Suprapubic skin (tissue), 4 donors: ENCODE measurements around the gene PAEP. TPM values are rescaled to one million over a fixed set of nuclear protein-coding genes. Genes with fewer than 3 reads are reported as not detected.
"Not testable (repeated sequence)": the region's sequence is repeated elsewhere in the genome, so short reads cannot be mapped to it uniquely, and the experiment has no call there.

Experiments
- DNase-seq, 2 donors: peaks; one replicate each; pipeline ENCODE4 v3.0.0-alpha.2; 2019; ENCODE audit warnings: low spot score in 2 of 2
- H3K27ac ChIP-seq: fragments of 200-600 bp; sonication (generic); one replicate; pipeline ENCODE4 v1.5.1; 2019
- H3K27me3 ChIP-seq: fragments of 200-600 bp; sonication (generic); one replicate; pipeline ENCODE4 v1.5.1; 2019
- H3K36me3 ChIP-seq: fragments of 200-600 bp; sonication (generic); one replicate; pipeline ENCODE4 v1.5.1; 2019
- H3K4me1 ChIP-seq: fragments of 200-600 bp; sonication (generic); one replicate; pipeline ENCODE4 v1.5.1; 2019
- H3K4me3 ChIP-seq: fragments of 200-600 bp; sonication (generic); one replicate; pipeline ENCODE4 v1.5.1; 2019; ENCODE audit warnings: mild to moderate bottlenecking
- H3K9me3 ChIP-seq: fragments of 200-600 bp; sonication (generic); one replicate; pipeline ENCODE4 v1.5.1; 2019
- EP300 ChIP-seq: sonication (generic); formaldehyde crosslinking; IDR thresholded peaks from one replicate; pipeline ENCODE4 v1.6.1; 2017; ENCODE audit warnings: antibody characterized with exemption
- POLR2A ChIP-seq, 2 donors: fragments of 450-650 bp; IDR thresholded peaks; one replicate each; pipeline ENCODE4 v1.6.1; 2017; ENCODE audit warnings: antibody characterized with exemption in 2 of 2, mild to moderate bottlenecking in 2 of 2, moderate library complexity in 2 of 2
- POLR2AphosphoS5 ChIP-seq, 3 donors: sonication (generic); formaldehyde crosslinking; IDR thresholded peaks; one replicate each; pipeline ENCODE4 v1.6.1; 2017; ENCODE audit warnings: antibody characterized with exemption in 3 of 3
- WGBS: methylation state at CpG from one replicate; pipeline ENCODE4 v1.1.5; 2018; 5-methylcytosine and 5-hydroxymethylcytosine counted together
- total RNA-seq, 4 donors: library from RNA; depleted of rRNA; stranded (reverse); fragments of >200 nt; gene quantifications; one replicate each; pipeline ENCODE4 v1.1.0, GENCODE V29; 2016
- TF ChIP-seq, protein P1 (sequence below), 2 donors: fragments of 200-600 bp in 1 of 2; fragments of 450-650 bp in 1 of 2; sonication (generic) in 1 of 2; IDR thresholded peaks; one replicate each; pipeline ENCODE4 v1.5.1; 2016 to 2019; ENCODE audit warnings: antibody characterized with exemption in 2 of 2, mild to moderate bottlenecking in 1 of 2, moderate library complexity in 1 of 2

Gene PAEP
- total RNA-seq, 4 donors from 2014 or later = 5.6 TPM; not detected in 3

DNA sequence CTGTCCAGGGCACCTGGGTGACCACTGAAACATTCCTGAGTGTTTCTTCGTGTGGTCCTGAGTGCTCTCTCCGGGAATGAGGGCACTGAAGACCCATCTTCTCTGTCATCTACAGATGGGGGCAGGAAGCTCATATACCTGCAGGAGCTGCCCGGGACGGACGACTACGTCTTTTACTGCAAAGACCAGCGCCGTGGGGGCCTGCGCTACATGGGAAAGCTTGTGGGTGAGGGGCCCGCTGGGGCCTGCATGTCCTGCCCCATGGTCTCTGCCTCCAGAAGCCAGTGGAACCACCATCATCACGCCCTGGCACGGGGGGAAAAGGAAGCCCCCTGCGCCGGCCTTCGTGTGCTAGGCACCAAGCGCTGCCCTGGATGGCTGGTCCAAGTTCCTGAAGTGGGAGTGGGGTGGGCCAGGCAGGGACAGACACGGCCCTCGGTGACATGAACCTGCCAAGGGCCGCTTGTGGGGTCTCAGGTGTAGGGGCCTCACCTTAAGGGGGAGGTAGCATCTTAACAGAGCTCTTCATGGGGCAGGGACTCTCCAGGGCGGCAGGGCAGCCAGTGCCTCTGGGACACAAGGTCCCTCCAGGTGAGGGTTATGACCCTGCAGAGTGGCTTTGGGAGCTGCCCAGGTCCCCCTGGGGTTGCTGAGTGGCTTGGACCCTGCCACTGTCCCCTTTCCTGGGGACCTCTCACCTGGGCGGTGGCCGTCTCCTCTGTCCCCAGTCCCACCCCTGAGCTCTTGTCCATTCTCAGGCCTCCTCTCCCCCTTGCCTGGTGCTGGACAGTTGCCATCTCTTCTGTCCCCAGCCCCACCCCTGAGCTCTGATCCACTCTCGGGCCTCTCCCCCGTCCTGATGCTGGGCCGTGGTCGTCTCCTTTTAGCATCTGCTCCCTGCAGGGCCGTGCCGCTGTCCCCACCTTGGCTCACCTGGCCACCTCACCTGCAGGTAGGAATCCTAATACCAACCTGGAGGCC is 13.5 kb upstream of the PAEP start:
- Histone ChIP-seq H3K4me3 (no peak overlapping the region), H3K27ac (no peak overlapping the region), H3K9me3 (no peaks in the 10 kb centered on the region), H3K27me3 (peaks cover 22% of the 10 kb centered on the region), H3K4me1 (no peaks in the 10 kb centered on the region), H3K36me3 (no peaks in the 10 kb centered on the region)
- TF ChIP-seq POLR2AphosphoS5 (IDR thresholded peaks at IDR 0.05) (no peak), POLR2A (IDR thresholded peaks at IDR 0.05) (no peak), EP300 (no peak)
- TF ChIP-seq, protein P1, sequence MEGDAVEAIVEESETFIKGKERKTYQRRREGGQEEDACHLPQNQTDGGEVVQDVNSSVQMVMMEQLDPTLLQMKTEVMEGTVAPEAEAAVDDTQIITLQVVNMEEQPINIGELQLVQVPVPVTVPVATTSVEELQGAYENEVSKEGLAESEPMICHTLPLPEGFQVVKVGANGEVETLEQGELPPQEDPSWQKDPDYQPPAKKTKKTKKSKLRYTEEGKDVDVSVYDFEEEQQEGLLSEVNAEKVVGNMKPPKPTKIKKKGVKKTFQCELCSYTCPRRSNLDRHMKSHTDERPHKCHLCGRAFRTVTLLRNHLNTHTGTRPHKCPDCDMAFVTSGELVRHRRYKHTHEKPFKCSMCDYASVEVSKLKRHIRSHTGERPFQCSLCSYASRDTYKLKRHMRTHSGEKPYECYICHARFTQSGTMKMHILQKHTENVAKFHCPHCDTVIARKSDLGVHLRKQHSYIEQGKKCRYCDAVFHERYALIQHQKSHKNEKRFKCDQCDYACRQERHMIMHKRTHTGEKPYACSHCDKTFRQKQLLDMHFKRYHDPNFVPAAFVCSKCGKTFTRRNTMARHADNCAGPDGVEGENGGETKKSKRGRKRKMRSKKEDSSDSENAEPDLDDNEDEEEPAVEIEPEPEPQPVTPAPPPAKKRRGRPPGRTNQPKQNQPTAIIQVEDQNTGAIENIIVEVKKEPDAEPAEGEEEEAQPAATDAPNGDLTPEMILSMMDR (IDR thresholded peaks at IDR 0.05) = no peak
- 81% methylated on average over 19 of the region's 28 CpGs for WGBS
- DNase-seq = peak in 1 of 2 donors; percentile 30

GRCh38 chr9:135549478-135550343 is 11.8 kb upstream of the PAEP start:
- not testable (repeated sequence) for H3K9me3 ChIP-seq, H3K36me3 ChIP-seq, H3K27ac ChIP-seq, H3K4me1 ChIP-seq, H3K4me3 ChIP-seq
- 93% methylated on average over 5 of the region's 28 CpGs for WGBS
- H3K27me3 ChIP-seq = peaks cover 16% of the 10 kb centered on the region
- DNase-seq = peak in 1 of 2 donors; percentile 36

GRCh38 chr9:135550344-135550918 is 11.1 kb upstream of the PAEP start:
- Histone ChIP-seq H3K4me3 (no peak overlapping the region), H3K27ac (no peak overlapping the region), H3K36me3 (no peaks in the 10 kb centered on the region), H3K4me1 (no peaks in the 10 kb centered on the region), H3K9me3 (no peaks in the 10 kb centered on the region), H3K27me3 (peaks cover 16% of the 10 kb centered on the region)
- 48% methylated on average over 12 of the region's 17 CpGs for WGBS
- TF ChIP-seq POLR2A (IDR thresholded peaks at IDR 0.05) (no peak), POLR2AphosphoS5 (IDR thresholded peaks at IDR 0.05) (no peak), EP300 (no peak)
- TF ChIP-seq, protein P1 (IDR thresholded peaks at IDR 0.05) = no peak
- DNase-seq = peak in 1 of 2 donors; percentile 67

DNA sequence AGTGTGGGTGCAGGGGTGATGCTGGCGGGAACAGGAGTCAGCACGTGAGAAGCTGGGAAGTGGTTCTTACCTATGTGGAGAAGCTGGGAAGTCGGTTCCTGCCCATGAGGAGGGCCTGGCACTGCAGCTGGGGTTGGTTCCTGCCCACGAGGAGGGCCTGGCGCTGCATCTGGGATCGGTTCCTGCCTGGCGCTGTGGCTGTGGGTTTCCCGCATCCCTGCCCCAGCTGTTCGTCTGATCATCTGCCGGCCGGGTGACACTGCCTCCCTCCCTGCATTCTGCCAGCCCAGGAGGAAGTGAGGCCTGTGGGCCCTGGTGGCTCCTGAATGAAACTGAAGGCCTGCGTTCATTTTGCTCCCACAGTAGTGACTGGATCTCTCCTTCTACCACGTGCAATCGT is 10.5 kb upstream of the PAEP start:
- Histone ChIP-seq H3K36me3 (no peaks in the 10 kb centered on the region), H3K4me3 (no peak overlapping the region), H3K27ac (no peak overlapping the region), H3K27me3 (peaks cover 16% of the 10 kb centered on the region), H3K4me1 (no peaks in the 10 kb centered on the region), H3K9me3 (no peaks in the 10 kb centered on the region)
- 35% methylated on average over 3 of the region's 14 CpGs for WGBS
- peak; percentile 41 to 72 for DNase-seq
- TF ChIP-seq POLR2A (IDR thresholded peaks at IDR 0.05) = no peak
- TF ChIP-seq, protein P1 (IDR thresholded peaks at IDR 0.05) = no peak
- no peak for TF ChIP-seq POLR2AphosphoS5 (IDR thresholded peaks at IDR 0.05)
- no peak for TF ChIP-seq EP300

- H3K4me3 ChIP-seq = no peak overlapping the region
- peak; percentile 52 to 78 for DNase-seq
- peaks cover 16% of the 10 kb centered on the region for H3K27me3 ChIP-seq
- no peaks in the 10 kb centered on the region for H3K36me3 ChIP-seq
- no peaks in the 10 kb centered on the region for H3K9me3 ChIP-seq
- 85% methylated on average over 13 of the region's 13 CpGs for WGBS
- no peak overlapping the region for H3K27ac ChIP-seq
- TF ChIP-seq EP300 (no peak), POLR2A (IDR thresholded peaks at IDR 0.05) (no peak), POLR2AphosphoS5 (IDR thresholded peaks at IDR 0.05) (no peak)
- TF ChIP-seq, protein P1 (IDR thresholded peaks at IDR 0.05) = no peak
- H3K4me1 ChIP-seq = no peaks in the 10 kb centered on the region
These were observed 10.1 kb upstream of the PAEP start for GRCh38 chr9:135551456-135551855.
